Gastroesophageal sphincter (tissue), 4 donors: ENCODE measurements around the gene UGT1A5. TPM values are rescaled to one million over a fixed set of nuclear protein-coding genes. Genes with fewer than 3 reads are reported as not detected.

Experiments
- ATAC-seq: fragments of 150-250 bp; one replicate; pipeline ENCODE4 v1.9.1; 2016; ENCODE audit warnings: mild to moderate bottlenecking, moderate library complexity
- H3K27ac ChIP-seq, 4 donors: fragments of 200-600 bp; sonication (generic) in 3 of 4; 1 replicate in 3 of 4; 2 replicates in 1 of 4; pipeline ENCODE4 v1.5.1; 2016 to 2019
- H3K27me3 ChIP-seq: fragments of 200-600 bp; sonication (generic); one replicate; pipeline ENCODE4 v1.5.1; 2019
- H3K36me3 ChIP-seq, 2 donors: fragments of 200-600 bp; sonication (generic); one replicate each; pipeline ENCODE4 v1.5.1; 2019; ENCODE audit warnings: control low read depth in 1 of 2
- H3K4me1 ChIP-seq, 3 donors: fragments of 200-600 bp; sonication (generic); 1 replicate in 2 of 3; 2 replicates in 1 of 3; pipeline ENCODE4 v1.5.1; 2016 to 2019; ENCODE audit warnings: control low read depth in 2 of 3
- H3K4me3 ChIP-seq, 2 donors: fragments of 200-600 bp; sonication (generic); one replicate each; pipeline ENCODE4 v1.5.1; 2019; ENCODE audit warnings: mild to moderate bottlenecking in 1 of 2, moderate library complexity in 1 of 2
- H3K9me3 ChIP-seq, 3 donors: fragments of 200-600 bp; sonication (generic); one replicate each; pipeline ENCODE4 v1.5.1; 2017 to 2019; ENCODE audit warnings: control low read depth in 2 of 3
- CTCF ChIP-seq, 4 experiments: fragments of 200-600 bp in 2 of 4; fragments of 450-650 bp in 2 of 4; sonication (generic) in 1 of 4; IDR thresholded peaks; one replicate each; pipeline ENCODE4 v1.5.1; 2017 to 2019; ENCODE audit warnings: antibody characterized with exemption in 4 of 4, mild to moderate bottlenecking in 2 of 4, moderate library complexity in 2 of 4
- EP300 ChIP-seq: sonication (generic); formaldehyde crosslinking; IDR thresholded peaks from one replicate; pipeline ENCODE4 v1.6.1; 2017; ENCODE audit warnings: antibody characterized with exemption, mild to moderate bottlenecking
- POLR2A ChIP-seq, 2 donors: fragments of 450-650 bp; IDR thresholded peaks; one replicate each; pipeline ENCODE4 v1.6.1; 2017; ENCODE audit warnings: antibody characterized with exemption in 2 of 2, mild to moderate bottlenecking in 2 of 2, moderate library complexity in 1 of 2
- POLR2AphosphoS5 ChIP-seq: sonication (generic); formaldehyde crosslinking; IDR thresholded peaks from one replicate; pipeline ENCODE4 v1.6.1; 2017; ENCODE audit warnings: antibody characterized with exemption
- WGBS, 2 donors: methylation state at CpG; one replicate each; pipeline ENCODE4 v1.1.5; 2018; ENCODE audit warnings: low coverage in 1 of 2; 5-methylcytosine and 5-hydroxymethylcytosine counted together
- total RNA-seq, 4 donors: library from RNA; depleted of rRNA; stranded (reverse); fragments of >200 nt; gene quantifications; one replicate each; pipeline ENCODE4 v1.1.0, GENCODE V29; 2016

The UGT1A5 gene
- total RNA-seq, 4 donors from 2014 or later = not detected

- Histone ChIP-seq H3K4me3 (no peak overlapping the region), H3K36me3 (no peaks in the 10 kb centered on the region), H3K4me1 (no peaks in the 10 kb centered on the region), H3K27me3 (peaks cover 21% of the 10 kb centered on the region), H3K27ac (no peak overlapping the region), H3K9me3 (no peaks in the 10 kb centered on the region)
- no peak for TF ChIP-seq EP300
- TF ChIP-seq POLR2A (IDR thresholded peaks at IDR 0.05) = no peak
- ATAC-seq = no peak
- 52 to 53% methylated on average over 7 to 10 of the region's 10 CpGs for WGBS, 2 donors
These were observed 4.6 kb upstream of the UGT1A5 start for GRCh38 chr2:233707940-233708644.

DNA sequence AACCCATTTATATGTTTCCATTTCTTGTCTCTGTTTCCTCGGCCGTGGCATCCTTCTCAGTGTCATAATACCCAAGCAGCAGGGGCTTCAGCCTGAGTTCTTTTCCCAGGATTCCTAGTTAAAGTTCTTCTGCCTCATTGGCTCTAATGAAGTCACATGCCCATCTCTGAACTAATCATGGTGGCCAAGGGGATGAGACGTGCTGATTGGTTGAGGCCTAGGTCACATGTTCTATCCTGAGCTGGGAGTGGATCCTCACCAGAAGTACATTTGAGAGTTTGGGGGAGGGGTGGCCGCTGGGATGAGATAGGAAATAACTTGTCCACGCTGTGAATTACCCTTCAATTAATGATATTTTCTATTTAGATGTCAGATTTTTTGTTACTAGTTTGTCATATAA lies 3.8 kb upstream of the UGT1A5 start:
- H3K4me1 ChIP-seq = no peaks in the 10 kb centered on the region
- TF ChIP-seq EP300 = no peak
- no peak for TF ChIP-seq POLR2A (IDR thresholded peaks at IDR 0.05)
- H3K27me3 ChIP-seq = peaks cover 21% of the 10 kb centered on the region
- no peak overlapping the region for H3K4me3 ChIP-seq
- no peaks in the 10 kb centered on the region for H3K9me3 ChIP-seq
- no peak overlapping the region for H3K27ac ChIP-seq
- no peaks in the 10 kb centered on the region for H3K36me3 ChIP-seq
- WGBS, 2 donors = 58 to 78% methylated on average over 4 to 5 of the region's 5 CpGs
- ATAC-seq = no peak

- Histone ChIP-seq H3K9me3 (no peaks in the 10 kb centered on the region), H3K27me3 (peaks cover 27% of the 10 kb centered on the region), H3K4me3 (no peak overlapping the region), H3K4me1 (no peaks in the 10 kb centered on the region), H3K27ac (no peak overlapping the region), H3K36me3 (no peaks in the 10 kb centered on the region)
- 24 to 33% methylated on average over 1 to 5 of the region's 11 CpGs for WGBS, 2 donors
- ATAC-seq = no peak
- no peak for TF ChIP-seq POLR2AphosphoS5
- no peak for TF ChIP-seq EP300
- TF ChIP-seq CTCF (IDR thresholded peaks at IDR 0.05) = peak; percentile 17 to 64 (median 50)
- TF ChIP-seq POLR2A (IDR thresholded peaks at IDR 0.05) = no peak
These were observed 1.2 kb upstream of the UGT1A5 start for GRCh38 chr2:233711312-233712008.

DNA sequence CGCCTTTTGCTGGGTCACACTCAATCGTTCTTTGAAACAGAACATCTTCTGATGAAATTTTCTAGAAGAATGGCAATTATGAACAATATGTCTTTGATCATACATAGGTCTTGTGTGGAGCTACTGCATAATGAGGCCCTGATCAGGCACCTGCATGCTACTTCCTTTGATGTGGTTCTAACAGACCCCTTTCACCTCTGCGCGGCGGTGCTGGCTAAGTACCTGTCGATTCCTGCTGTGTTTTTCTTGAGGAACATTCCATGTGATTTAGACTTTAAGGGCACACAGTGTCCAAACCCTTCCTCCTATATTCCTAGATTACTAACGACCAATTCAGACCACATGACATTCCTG lies 532 bp downstream of the UGT1A5 start:
- peaks cover 39% of the 10 kb centered on the region for H3K27me3 ChIP-seq
- no peaks in the 10 kb centered on the region for H3K9me3 ChIP-seq
- H3K4me3 ChIP-seq = no peak overlapping the region
- H3K4me1 ChIP-seq = no peaks in the 10 kb centered on the region
- 82% methylated on average over 5 to 7 of the region's 7 CpGs for WGBS, 2 donors
- no peak overlapping the region for H3K27ac ChIP-seq
- H3K36me3 ChIP-seq = no peaks in the 10 kb centered on the region
- ATAC-seq = no peak
- no peak for TF ChIP-seq EP300
- no peak for TF ChIP-seq CTCF (IDR thresholded peaks at IDR 0.05)
- no peak for TF ChIP-seq POLR2AphosphoS5
- TF ChIP-seq POLR2A (IDR thresholded peaks at IDR 0.05) = no peak

GRCh38 chr2:233714121-233714520 lies 1.4 kb downstream of the UGT1A5 start:
- H3K9me3 ChIP-seq = no peaks in the 10 kb centered on the region
- H3K4me3 ChIP-seq = no peak overlapping the region
- H3K4me1 ChIP-seq = no peaks in the 10 kb centered on the region
- H3K36me3 ChIP-seq = no peaks in the 10 kb centered on the region
- no peak overlapping the region for H3K27ac ChIP-seq
- H3K27me3 ChIP-seq = peaks cover 43% of the 10 kb centered on the region
- TF ChIP-seq CTCF (IDR thresholded peaks at IDR 0.05) (no peak), EP300 (no peak), POLR2AphosphoS5 (no peak), POLR2A (IDR thresholded peaks at IDR 0.05) (no peak)
- ATAC-seq = no peak
- WGBS, 2 donors = 67 to 72% methylated on average over 2 of the region's 2 CpGs

DNA sequence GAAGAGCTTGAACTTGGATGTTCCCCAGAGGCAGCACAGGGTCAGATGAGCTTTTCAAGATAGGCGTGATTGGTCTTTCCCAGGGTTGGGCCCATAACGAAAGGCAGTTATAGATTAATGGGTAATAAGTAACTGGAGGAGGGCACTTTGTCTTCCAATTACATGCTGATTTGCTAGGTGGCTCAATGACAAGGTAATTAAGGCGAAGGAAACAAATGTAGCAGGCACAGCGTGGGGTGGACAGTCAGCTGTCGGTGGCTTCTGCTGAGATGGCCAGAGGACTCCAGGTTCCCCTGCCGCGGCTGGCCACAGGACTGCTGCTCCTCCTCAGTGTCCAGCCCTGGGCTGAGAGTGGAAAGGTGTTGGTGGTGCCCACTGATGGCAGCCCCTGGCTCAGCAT lies 5.8 kb downstream of the UGT1A5 start, which contains the start of gene UGT1A4:
TSS of gene UGT1A4 (plus strand) at position 185 of the 400 bp plus-strand sequence. CDS start at position 270, 85 bp downstream.
- H3K9me3 ChIP-seq = no peaks in the 10 kb centered on the region
- no peaks in the 10 kb centered on the region for H3K36me3 ChIP-seq
- TF ChIP-seq CTCF (IDR thresholded peaks at IDR 0.05) = no peak
- no peak for TF ChIP-seq POLR2AphosphoS5
- TF ChIP-seq EP300 = no peak
- no peak for TF ChIP-seq POLR2A (IDR thresholded peaks at IDR 0.05)
- no peaks in the 10 kb centered on the region for H3K4me1 ChIP-seq
- no peak within 1 kb of the TSS for H3K4me3 ChIP-seq
- ATAC-seq = no peak
- 81 to 90% methylated on average over 2 to 7 of the region's 7 CpGs for WGBS, 2 donors
- peaks cover 39% of the 10 kb centered on the region for H3K27me3 ChIP-seq
- H3K27ac ChIP-seq = no peak within 1 kb of the TSS
